Measurements from ENCODE around the gene PPP3CA.

PPP3CA gene

DNA sequence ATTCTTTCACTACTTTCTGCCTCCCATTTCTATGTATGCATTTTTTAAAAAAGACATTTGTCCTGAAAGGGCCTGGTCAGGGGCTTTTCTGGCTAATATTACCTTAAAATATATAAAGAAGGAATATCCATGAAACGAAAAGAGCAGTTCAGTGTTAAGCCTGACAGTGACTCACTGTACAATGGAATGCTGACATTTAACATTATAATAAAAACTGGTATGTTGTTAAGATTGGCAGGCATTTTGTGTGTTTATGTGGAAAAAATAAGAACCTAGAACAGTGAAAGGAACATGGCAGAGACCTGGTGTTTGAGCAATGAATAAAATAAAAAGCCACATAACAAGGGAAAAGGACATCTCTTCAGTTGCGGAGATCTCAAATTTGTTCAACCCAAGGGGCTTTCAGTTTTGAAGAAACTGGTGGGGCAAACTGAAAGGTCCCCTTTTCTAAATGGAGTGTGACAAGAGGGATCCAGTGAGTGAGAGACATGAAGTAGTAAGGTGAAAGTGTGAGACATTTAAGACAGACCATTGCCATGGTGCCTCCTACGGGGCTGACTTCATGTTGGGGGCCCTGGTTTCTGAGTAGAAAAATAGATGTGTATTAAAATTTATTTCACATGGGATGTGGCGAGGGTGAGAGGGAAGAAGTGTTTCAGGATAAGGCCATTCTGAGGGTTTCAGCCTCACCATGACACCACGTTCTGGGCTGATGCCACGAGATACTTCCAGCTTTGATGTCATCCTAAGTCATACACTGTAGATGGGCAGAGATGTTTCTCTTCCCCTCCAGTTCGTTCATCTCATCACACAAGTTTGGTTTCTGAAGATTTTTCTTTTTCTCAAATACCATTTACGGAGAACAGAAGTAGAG lies 324.9 kb downstream of the PPP3CA start:
- TF ChIP-seq TCF12 (IDR thresholded peaks at IDR 0.05; ENCODE audit: low read depth) = no peak
- TF ChIP-seq ZBTB7A (IDR thresholded peaks at IDR 0.05; ENCODE audit: low read depth) = no peak
- no peak for TF ChIP-seq RAD21 (IDR thresholded peaks at IDR 0.05; ENCODE audit: low read depth)
- no peak for TF ChIP-seq CREB1 (IDR thresholded peaks at IDR 0.05; ENCODE audit: low read depth)
- no peak for TF ChIP-seq TAF1 (IDR thresholded peaks at IDR 0.05; ENCODE audit: low read depth)

DNA sequence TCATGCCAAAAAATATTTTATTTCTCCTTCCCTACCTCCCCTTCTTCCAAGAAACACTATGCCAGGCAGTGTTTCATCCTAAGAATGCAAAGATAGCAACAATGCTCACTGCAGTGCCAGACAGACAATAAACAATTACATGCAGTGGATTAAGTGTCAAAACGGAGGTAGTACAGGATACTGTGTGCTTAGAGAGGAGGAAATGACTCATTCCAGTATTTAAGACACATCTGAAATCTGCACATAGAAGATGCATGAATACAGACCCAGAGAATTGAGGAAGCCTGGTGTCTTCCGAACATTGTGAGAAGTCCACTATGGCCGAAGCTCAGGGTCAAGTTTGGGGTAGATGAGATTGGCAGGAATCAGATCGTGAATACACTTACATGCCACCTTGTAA lies 326.4 kb downstream of the PPP3CA start:
- TF ChIP-seq TEAD4 (IDR thresholded peaks at IDR 0.05) (0 out of 2 replicates have a peak, but pooled peaks have one; percentile 16), CREB1 (IDR thresholded peaks at IDR 0.05; ENCODE audit: low read depth) (no peak), NFIC (IDR thresholded peaks at IDR 0.05) (no peak), YY1 (IDR thresholded peaks at IDR 0.05; ENCODE audit: low read depth) (no peak), EGR1 (IDR thresholded peaks at IDR 0.05) (no peak), ZBTB7A (IDR thresholded peaks at IDR 0.05; ENCODE audit: low read depth) (no peak), FOXM1 (IDR thresholded peaks at IDR 0.05; ENCODE audit: borderline replicate concordance, low read depth) (no peak)

DNA sequence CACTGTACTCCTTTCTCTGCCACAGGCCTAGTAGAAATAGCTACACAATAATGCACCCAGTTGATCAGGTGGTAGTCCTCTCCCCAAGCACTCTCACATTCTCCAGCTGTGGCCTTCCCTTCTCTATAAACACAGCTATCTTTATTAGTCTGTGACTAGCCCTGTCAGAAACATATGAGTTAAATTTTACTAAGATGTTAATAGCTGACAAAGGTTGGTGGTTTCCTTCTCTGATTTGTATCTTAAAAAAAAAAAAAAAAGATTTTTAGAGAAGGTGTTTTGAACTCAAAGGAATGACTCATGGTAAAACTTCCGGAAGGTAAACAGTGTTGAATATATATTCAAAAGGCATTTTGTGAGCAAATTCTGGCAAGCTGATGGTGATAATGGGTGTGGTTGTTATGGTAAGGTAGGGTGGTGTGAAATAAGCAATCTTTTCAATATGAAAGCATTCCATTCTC lies 327.4 kb downstream of the PPP3CA start:
- TF ChIP-seq RAD21 (IDR thresholded peaks at IDR 0.05; ENCODE audit: low read depth) (no peak), TCF12 (IDR thresholded peaks at IDR 0.05; ENCODE audit: low read depth) (no peak)

DNA sequence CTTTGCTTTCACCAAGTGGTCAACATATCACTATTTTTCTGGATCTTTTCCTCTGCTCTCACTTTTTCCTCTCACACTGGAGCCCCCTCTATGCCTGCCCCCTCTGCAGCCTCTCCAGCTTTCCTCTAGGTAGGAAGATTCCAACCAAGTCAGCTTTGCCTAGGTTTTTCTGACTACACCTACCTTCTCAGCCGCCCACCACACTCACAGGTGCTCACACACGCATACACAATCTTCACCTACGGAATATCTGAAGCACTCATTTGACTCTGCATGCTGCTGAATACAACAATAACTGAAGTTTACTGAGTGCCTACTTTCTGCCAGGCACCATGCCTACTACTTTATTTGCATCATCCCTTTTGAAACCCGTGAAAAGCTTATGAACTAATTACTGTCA lies 328.0 kb downstream of the PPP3CA start:
- TF ChIP-seq EP300 (IDR thresholded peaks at IDR 0.05; ENCODE audit: borderline replicate concordance) (no peak), ZBTB7A (IDR thresholded peaks at IDR 0.05; ENCODE audit: low read depth) (no peak), NFIC (IDR thresholded peaks at IDR 0.05) (no peak), TAF1 (IDR thresholded peaks at IDR 0.05; ENCODE audit: low read depth) (no peak), RAD21 (IDR thresholded peaks at IDR 0.05; ENCODE audit: low read depth) (no peak), TCF12 (IDR thresholded peaks at IDR 0.05; ENCODE audit: low read depth) (no peak), CEBPB (IDR thresholded peaks at IDR 0.05) (no peak), TEAD4 (IDR thresholded peaks at IDR 0.05) (no peak), FOXM1 (IDR thresholded peaks at IDR 0.05; ENCODE audit: borderline replicate concordance, low read depth) (no peak)
- TF ChIP-seq, protein P1, sequence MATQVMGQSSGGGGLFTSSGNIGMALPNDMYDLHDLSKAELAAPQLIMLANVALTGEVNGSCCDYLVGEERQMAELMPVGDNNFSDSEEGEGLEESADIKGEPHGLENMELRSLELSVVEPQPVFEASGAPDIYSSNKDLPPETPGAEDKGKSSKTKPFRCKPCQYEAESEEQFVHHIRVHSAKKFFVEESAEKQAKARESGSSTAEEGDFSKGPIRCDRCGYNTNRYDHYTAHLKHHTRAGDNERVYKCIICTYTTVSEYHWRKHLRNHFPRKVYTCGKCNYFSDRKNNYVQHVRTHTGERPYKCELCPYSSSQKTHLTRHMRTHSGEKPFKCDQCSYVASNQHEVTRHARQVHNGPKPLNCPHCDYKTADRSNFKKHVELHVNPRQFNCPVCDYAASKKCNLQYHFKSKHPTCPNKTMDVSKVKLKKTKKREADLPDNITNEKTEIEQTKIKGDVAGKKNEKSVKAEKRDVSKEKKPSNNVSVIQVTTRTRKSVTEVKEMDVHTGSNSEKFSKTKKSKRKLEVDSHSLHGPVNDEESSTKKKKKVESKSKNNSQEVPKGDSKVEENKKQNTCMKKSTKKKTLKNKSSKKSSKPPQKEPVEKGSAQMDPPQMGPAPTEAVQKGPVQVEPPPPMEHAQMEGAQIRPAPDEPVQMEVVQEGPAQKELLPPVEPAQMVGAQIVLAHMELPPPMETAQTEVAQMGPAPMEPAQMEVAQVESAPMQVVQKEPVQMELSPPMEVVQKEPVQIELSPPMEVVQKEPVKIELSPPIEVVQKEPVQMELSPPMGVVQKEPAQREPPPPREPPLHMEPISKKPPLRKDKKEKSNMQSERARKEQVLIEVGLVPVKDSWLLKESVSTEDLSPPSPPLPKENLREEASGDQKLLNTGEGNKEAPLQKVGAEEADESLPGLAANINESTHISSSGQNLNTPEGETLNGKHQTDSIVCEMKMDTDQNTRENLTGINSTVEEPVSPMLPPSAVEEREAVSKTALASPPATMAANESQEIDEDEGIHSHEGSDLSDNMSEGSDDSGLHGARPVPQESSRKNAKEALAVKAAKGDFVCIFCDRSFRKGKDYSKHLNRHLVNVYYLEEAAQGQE (IDR thresholded peaks at IDR 0.05; ENCODE audit: low read depth) = no peak

DNA sequence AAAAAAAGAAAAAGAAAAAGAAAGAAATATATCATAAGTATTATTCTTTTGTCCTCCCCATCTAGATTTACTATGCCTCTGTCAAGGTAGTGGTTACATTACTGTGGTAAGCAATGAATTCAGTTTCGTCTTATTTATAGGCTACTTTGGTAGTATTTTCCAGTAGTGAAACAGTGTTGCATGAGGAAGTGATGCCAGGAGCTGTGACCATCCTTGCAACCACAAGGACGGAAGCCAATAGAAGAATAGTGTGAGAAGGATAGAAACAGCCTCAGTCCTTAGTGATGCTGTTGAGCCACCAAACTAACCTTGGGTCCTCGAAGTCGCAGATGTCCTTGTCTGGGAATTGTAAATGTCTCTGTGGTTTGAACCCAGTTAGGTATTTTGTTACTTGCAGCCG lies 328.5 kb downstream of the PPP3CA start:
- TF ChIP-seq YY1 (IDR thresholded peaks at IDR 0.05; ENCODE audit: low read depth) = no peak
- TF ChIP-seq ZBTB7A (IDR thresholded peaks at IDR 0.05; ENCODE audit: low read depth) = no peak
- no peak for TF ChIP-seq RAD21 (IDR thresholded peaks at IDR 0.05; ENCODE audit: low read depth)
- no peak for TF ChIP-seq CREB1 (IDR thresholded peaks at IDR 0.05; ENCODE audit: low read depth)
- TF ChIP-seq FOXM1 (IDR thresholded peaks at IDR 0.05; ENCODE audit: borderline replicate concordance, low read depth) = no peak
- no peak for TF ChIP-seq TAF1 (IDR thresholded peaks at IDR 0.05; ENCODE audit: low read depth)
- TF ChIP-seq EGR1 (IDR thresholded peaks at IDR 0.05) = no peak
- TF ChIP-seq, protein P2, sequence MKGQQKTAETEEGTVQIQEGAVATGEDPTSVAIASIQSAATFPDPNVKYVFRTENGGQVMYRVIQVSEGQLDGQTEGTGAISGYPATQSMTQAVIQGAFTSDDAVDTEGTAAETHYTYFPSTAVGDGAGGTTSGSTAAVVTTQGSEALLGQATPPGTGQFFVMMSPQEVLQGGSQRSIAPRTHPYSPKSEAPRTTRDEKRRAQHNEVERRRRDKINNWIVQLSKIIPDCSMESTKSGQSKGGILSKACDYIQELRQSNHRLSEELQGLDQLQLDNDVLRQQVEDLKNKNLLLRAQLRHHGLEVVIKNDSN (IDR thresholded peaks at IDR 0.05) = no peak
- TF ChIP-seq, protein P1 (IDR thresholded peaks at IDR 0.05; ENCODE audit: low read depth) = no peak
- no peak for TF ChIP-seq CEBPB (IDR thresholded peaks at IDR 0.05)

DNA sequence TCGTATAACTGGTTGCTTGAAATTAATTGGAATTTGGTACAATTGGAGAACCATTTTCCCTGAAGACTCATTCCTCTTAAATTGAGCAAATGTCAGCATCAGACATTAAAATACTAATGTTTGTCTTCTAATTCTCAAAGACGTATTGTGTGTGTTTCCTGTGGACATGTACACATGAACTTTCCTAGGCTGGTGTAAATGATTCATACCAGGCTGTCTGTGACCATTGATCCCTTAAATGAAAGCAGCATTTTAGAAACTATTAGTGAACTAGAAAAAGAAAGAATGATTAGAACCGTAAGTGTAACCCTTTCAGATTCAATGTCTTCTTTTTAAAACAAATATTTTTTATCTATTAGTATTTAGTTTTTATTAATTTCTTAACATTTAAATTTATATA lies 332.9 kb downstream of the PPP3CA start:
- TF ChIP-seq ZBTB7A (IDR thresholded peaks at IDR 0.05; ENCODE audit: low read depth) = no peak
- no peak for TF ChIP-seq EGR1 (IDR thresholded peaks at IDR 0.05)
- TF ChIP-seq FOXM1 (IDR thresholded peaks at IDR 0.05; ENCODE audit: borderline replicate concordance, low read depth) = no peak
- TF ChIP-seq RAD21 (IDR thresholded peaks at IDR 0.05; ENCODE audit: low read depth) = no peak
- TF ChIP-seq TEAD4 (IDR thresholded peaks at IDR 0.05) = no peak
- no peak for TF ChIP-seq TCF12 (IDR thresholded peaks at IDR 0.05; ENCODE audit: low read depth)
- no peak for TF ChIP-seq EP300 (IDR thresholded peaks at IDR 0.05; ENCODE audit: borderline replicate concordance)
- TF ChIP-seq TAF1 (IDR thresholded peaks at IDR 0.05; ENCODE audit: low read depth) = no peak
- TF ChIP-seq, protein P3, sequence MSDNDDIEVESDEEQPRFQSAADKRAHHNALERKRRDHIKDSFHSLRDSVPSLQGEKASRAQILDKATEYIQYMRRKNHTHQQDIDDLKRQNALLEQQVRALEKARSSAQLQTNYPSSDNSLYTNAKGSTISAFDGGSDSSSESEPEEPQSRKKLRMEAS (IDR thresholded peaks at IDR 0.05) = no peak

DNA sequence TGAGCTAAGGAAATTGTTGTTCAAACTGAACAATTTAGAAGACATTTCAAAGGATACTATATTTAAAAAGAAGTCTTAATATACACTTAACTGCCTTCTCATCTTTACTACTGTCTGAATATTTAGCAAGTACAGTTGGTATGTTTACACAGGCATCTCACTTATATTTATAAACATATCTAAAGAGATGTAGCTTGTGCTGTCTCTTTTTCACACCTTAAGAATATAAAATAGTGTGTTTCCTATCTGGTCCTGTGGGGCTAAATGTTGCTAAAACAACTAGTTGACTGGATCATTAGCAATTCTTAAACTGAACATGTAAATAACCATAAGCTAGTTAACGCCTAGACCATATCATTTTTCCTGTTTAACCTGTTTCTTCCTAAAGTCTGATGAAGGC lies 336.3 kb downstream of the PPP3CA start:
- no peak for TF ChIP-seq TAF1 (IDR thresholded peaks at IDR 0.05; ENCODE audit: low read depth)
- TF ChIP-seq TEAD4 (IDR thresholded peaks at IDR 0.05) = no peak
- no peak for TF ChIP-seq RAD21 (IDR thresholded peaks at IDR 0.05; ENCODE audit: low read depth)
- no peak for TF ChIP-seq EP300 (IDR thresholded peaks at IDR 0.05; ENCODE audit: borderline replicate concordance)
- TF ChIP-seq, protein P1 (IDR thresholded peaks at IDR 0.05; ENCODE audit: low read depth) = no peak
- TF ChIP-seq, protein P2 (IDR thresholded peaks at IDR 0.05) = no peak
- TF ChIP-seq ZBTB7A (IDR thresholded peaks at IDR 0.05; ENCODE audit: low read depth) = no peak
- no peak for TF ChIP-seq CEBPB (IDR thresholded peaks at IDR 0.05)
